PC-9 (cell line): ENCODE data around the gene ETS1. TPM values are rescaled to one million over a fixed set of nuclear protein-coding genes. Genes with fewer than 3 reads are reported as not detected.

ENCODE experiments used
- BruUV-seq: library from RNA; stranded (reverse); fragments of 400-500 nt; replicated peaks from 2 replicates; lab custom pipeline; 2021; lab: Mats Ljungman, UMichigan
- CTCF ChIA-PET: fragments of 300-600 bp; sonication (Branson Sonifier 250); formaldehyde crosslinking; loops from one replicate; lab custom pipeline; 2022; ENCODE audit warnings: antibody characterized with exemption; lab: Charles Lee
- POLR2A ChIA-PET: fragments of 300-600 bp; sonication (Branson Sonifier 250); formaldehyde crosslinking; loops from one replicate; lab custom pipeline; 2022; ENCODE audit warnings: antibody characterized with exemption; ENCODE audit not compliant: unreplicated experiment; lab: Charles Lee
- DNase-seq, 2 experiments: peaks; one replicate each; pipeline versions ENCODE4 v3.0.0 to v3.0.0-alpha.2; 2015 to 2022; ENCODE audit warnings: mixed read lengths in 1 of 2
- H2AFZ ChIP-seq: fragments of 200-600 bp; sonication (generic); 2 replicates; pipeline ENCODE4 v1.8.1; 2017; ENCODE audit warnings: antibody characterized with exemption
- H3F3A ChIP-seq: fragments of 200-600 bp; sonication (generic); 2 replicates; pipeline ENCODE4 v1.8.1; 2017; ENCODE audit warnings: antibody characterized with exemption, mild to moderate bottlenecking, low read depth; ENCODE audit not compliant: insufficient read depth
- H3K27ac ChIP-seq: fragments of 200-600 bp; sonication (generic); 2 replicates; pipeline ENCODE4 v1.6.1; 2016; ENCODE audit warnings: mixed run types
- H3K27me3 ChIP-seq: fragments of 200-600 bp; sonication (generic); 2 replicates; pipeline ENCODE4 v1.6.1; 2016; ENCODE audit warnings: low read depth, mixed run types; ENCODE audit not compliant: insufficient read depth
- H3K36me3 ChIP-seq: fragments of 200-600 bp; sonication (generic); 2 replicates; pipeline ENCODE4 v1.6.1; 2016; ENCODE audit warnings: low read depth, mixed run types
- H3K4me1 ChIP-seq: fragments of 200-600 bp; sonication (generic); replicated peaks from 2 replicates; pipeline ENCODE4 v1.6.1; 2016; ENCODE audit warnings: mixed run types; ENCODE audit not compliant: insufficient read depth
- H3K4me2 ChIP-seq: fragments of 200-600 bp; sonication (generic); 2 replicates; pipeline ENCODE4 v1.6.1; 2017; ENCODE audit warnings: mixed run types
- H3K4me3 ChIP-seq: fragments of 200-600 bp; sonication (generic); 2 replicates; pipeline ENCODE4 v1.6.1; 2016; ENCODE audit warnings: mixed run types
- H3K79me2 ChIP-seq: fragments of 200-600 bp; sonication (generic); 2 replicates; pipeline ENCODE4 v1.6.1; 2017; ENCODE audit warnings: low read depth, mixed run types
- H3K9me2 ChIP-seq: fragments of 200-600 bp; sonication (generic); 2 replicates; pipeline ENCODE4 v1.8.1; 2017; ENCODE audit warnings: mild to moderate bottlenecking; ENCODE audit not compliant: insufficient read depth
- H3K9me3 ChIP-seq: fragments of 200-600 bp; sonication (generic); 2 replicates; pipeline ENCODE4 v1.8.1; 2016; ENCODE audit warnings: low read depth; ENCODE audit not compliant: insufficient read depth
- H4K20me1 ChIP-seq: fragments of 200-600 bp; sonication (generic); 2 replicates; pipeline ENCODE4 v1.8.1; 2017; ENCODE audit not compliant: insufficient read depth
- EZH2 ChIP-seq: fragments of 200-600 bp; sonication (generic); IDR thresholded peaks from 2 replicates; pipeline ENCODE4 v1.8.0; 2017; ENCODE audit warnings: antibody characterized with exemption, low read depth
- intact Hi-C: fragments of 100-400 bp; cut with micrococcal nuclease; formaldehyde crosslinking; loops from one replicate; pipeline ENCODE4 v1.10.0; 2022; ENCODE audit not compliant: unreplicated experiment
- total RNA-seq: library from RNA; stranded (reverse); gene quantifications from 2 replicates; pipeline ENCODE4 v1.2.3, GENCODE V29; 2021
- TF ChIP-seq, protein P1 (sequence below): fragments of 200-600 bp; sonication (generic); conservative IDR thresholded peaks from 2 replicates; pipeline ENCODE4 v1.6.1; 2017; ENCODE audit warnings: mixed run types, antibody characterized with exemption, mild to moderate bottlenecking, moderate library complexity

The ETS1 gene
- total RNA-seq, 1 experiment from 2014 or later: 23.3 TPM

DNA sequence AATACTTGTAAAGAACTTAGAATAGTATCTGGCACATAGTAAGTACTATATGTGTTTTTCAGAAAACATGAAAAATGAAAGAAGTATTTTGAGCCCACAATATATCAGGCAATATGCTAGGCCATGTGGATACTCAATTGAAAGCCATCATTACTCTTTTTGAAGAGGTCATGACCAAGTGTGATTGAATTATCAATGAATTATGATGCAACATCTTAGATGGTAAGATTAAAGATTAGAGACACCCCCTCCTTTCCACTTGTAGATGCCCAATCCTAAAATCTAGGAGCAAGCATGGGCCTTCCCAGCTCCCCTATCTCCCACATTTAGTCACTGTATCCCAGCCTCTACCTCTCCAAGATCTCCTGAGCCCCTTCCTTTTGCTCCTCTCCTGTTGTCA, 154.4 kb downstream of the ETS1 start:
- no TSS peak for BruUV-seq
- no peaks in the 10 kb centered on the region for H3K79me2 ChIP-seq
- H3K4me1 ChIP-seq: no peaks in the 10 kb centered on the region
- CTCF ChIA-PET: no interaction called here
- no peaks in the 10 kb centered on the region for H4K20me1 ChIP-seq
- H3K4me2 ChIP-seq: no peak overlapping the region
- H3K36me3 ChIP-seq: no peaks in the 10 kb centered on the region
- intact Hi-C loops: no loop called here
- no peaks in the 10 kb centered on the region for H3K9me2 ChIP-seq
- no peaks in the 10 kb centered on the region for H3K9me3 ChIP-seq
- POLR2A ChIA-PET: no interaction called here
- H2AFZ ChIP-seq: no peak overlapping the region
- TF ChIP-seq, protein P1, sequence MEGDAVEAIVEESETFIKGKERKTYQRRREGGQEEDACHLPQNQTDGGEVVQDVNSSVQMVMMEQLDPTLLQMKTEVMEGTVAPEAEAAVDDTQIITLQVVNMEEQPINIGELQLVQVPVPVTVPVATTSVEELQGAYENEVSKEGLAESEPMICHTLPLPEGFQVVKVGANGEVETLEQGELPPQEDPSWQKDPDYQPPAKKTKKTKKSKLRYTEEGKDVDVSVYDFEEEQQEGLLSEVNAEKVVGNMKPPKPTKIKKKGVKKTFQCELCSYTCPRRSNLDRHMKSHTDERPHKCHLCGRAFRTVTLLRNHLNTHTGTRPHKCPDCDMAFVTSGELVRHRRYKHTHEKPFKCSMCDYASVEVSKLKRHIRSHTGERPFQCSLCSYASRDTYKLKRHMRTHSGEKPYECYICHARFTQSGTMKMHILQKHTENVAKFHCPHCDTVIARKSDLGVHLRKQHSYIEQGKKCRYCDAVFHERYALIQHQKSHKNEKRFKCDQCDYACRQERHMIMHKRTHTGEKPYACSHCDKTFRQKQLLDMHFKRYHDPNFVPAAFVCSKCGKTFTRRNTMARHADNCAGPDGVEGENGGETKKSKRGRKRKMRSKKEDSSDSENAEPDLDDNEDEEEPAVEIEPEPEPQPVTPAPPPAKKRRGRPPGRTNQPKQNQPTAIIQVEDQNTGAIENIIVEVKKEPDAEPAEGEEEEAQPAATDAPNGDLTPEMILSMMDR: no peak
- TF ChIP-seq EZH2: no peak
- no peaks in the 10 kb centered on the region for H3K27me3 ChIP-seq
- H3K4me3 ChIP-seq: no peak overlapping the region
- H3K27ac ChIP-seq: no peak overlapping the region
- H3F3A ChIP-seq: no peaks in the 10 kb centered on the region
- DNase-seq: no peak

DNA sequence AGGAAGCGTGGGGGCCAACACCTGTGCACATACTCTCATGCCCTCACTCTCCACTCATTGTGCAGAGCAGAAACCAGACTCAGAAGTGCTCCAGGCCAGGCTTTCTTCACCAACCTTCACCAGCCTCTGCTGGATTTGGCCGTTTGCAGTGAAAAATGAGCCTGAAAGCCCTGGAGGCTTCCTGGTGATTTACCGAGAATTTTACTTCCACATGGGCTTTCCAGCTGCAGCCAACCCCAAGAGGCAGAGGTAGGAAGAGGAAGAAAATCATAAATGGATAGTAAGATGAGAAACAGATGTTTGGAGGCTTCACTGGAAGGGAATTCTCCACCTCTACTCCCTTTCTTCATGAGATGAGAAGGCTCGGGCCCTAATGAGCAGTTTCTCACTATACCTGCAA, 155.4 kb downstream of the ETS1 start:
- no peak overlapping the region for H2AFZ ChIP-seq
- no peaks in the 10 kb centered on the region for H4K20me1 ChIP-seq
- no peak for TF ChIP-seq EZH2
- TF ChIP-seq, protein P1: no peak
- no peak overlapping the region for H3K4me3 ChIP-seq
- ChIA-PET CTCF (no interaction called here), POLR2A (no interaction called here)
- H3K36me3 ChIP-seq: no peaks in the 10 kb centered on the region
- no peaks in the 10 kb centered on the region for H3K79me2 ChIP-seq
- DNase-seq: no peak
- no peaks in the 10 kb centered on the region for H3F3A ChIP-seq
- H3K27ac ChIP-seq: no peak overlapping the region
- intact Hi-C loops: no loop called here
- H3K9me3 ChIP-seq: no peaks in the 10 kb centered on the region
- no peaks in the 10 kb centered on the region for H3K4me1 ChIP-seq
- BruUV-seq: no TSS peak
- H3K4me2 ChIP-seq: no peak overlapping the region
- no peaks in the 10 kb centered on the region for H3K9me2 ChIP-seq
- H3K27me3 ChIP-seq: no peaks in the 10 kb centered on the region

DNA sequence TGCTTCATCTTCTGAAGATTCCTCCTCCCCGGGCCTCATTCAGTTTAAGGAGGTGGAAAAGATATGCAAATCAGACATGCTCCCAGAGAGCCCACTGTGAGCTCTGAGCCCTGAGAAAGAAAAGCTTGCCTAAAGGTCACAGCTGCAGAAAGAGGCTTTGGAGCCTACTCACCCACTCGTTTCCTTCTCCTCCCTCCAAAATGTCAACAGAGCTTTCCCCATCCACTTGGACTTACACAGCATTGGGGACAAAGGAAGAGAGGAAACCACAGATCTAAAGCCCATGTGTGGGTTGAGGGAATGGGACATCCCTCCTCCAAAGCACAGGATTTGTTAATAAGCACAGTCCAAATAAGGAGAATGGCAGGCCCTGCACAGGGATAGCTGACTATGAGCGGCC, 158.4 kb downstream of the ETS1 start:
- H3K4me3 ChIP-seq: no peak overlapping the region
- CTCF ChIA-PET: no interaction called here
- intact Hi-C loops: no loop called here

More for the DNA sequence above, 158.4 kb downstream of the ETS1 start:
- H3K9me3 ChIP-seq: no peaks in the 10 kb centered on the region
- no peaks in the 10 kb centered on the region for H3K4me1 ChIP-seq
- no peaks in the 10 kb centered on the region for H3K79me2 ChIP-seq
- H3K27ac ChIP-seq: no peak overlapping the region
- DNase-seq: no peak
- POLR2A ChIA-PET: no interaction called here
- no peaks in the 10 kb centered on the region for H4K20me1 ChIP-seq
- no peaks in the 10 kb centered on the region for H3K9me2 ChIP-seq
- TF ChIP-seq, protein P1: no peak
- TF ChIP-seq EZH2: no peak
- no peak overlapping the region for H2AFZ ChIP-seq
- H3K4me2 ChIP-seq: no peak overlapping the region
- H3K27me3 ChIP-seq: no peaks in the 10 kb centered on the region
- H3F3A ChIP-seq: no peaks in the 10 kb centered on the region
- H3K36me3 ChIP-seq: no peaks in the 10 kb centered on the region
- no TSS peak for BruUV-seq
